DND-41 (cell line): ENCODE data around the gene CDK11B.

Source experiments
- EZH2 ChIP-seq: IDR thresholded peaks from 3 replicates; pipeline ENCODE4 v1.6.1; 2012; ENCODE audit warnings: borderline replicate concordance, low read depth, mild to moderate bottlenecking, moderate library complexity, low read length, inconsistent platforms; ENCODE audit not compliant: severe bottlenecking
- TF ChIP-seq, protein P1 (sequence below): IDR thresholded peaks from 2 replicates; pipeline ENCODE4 v1.5.1; 2012; ENCODE audit warnings: borderline replicate concordance, low read length, moderate library complexity, mild to moderate bottlenecking; ENCODE audit not compliant: poor library complexity, severe bottlenecking; ENCODE audit errors: extremely low read depth

DNA sequence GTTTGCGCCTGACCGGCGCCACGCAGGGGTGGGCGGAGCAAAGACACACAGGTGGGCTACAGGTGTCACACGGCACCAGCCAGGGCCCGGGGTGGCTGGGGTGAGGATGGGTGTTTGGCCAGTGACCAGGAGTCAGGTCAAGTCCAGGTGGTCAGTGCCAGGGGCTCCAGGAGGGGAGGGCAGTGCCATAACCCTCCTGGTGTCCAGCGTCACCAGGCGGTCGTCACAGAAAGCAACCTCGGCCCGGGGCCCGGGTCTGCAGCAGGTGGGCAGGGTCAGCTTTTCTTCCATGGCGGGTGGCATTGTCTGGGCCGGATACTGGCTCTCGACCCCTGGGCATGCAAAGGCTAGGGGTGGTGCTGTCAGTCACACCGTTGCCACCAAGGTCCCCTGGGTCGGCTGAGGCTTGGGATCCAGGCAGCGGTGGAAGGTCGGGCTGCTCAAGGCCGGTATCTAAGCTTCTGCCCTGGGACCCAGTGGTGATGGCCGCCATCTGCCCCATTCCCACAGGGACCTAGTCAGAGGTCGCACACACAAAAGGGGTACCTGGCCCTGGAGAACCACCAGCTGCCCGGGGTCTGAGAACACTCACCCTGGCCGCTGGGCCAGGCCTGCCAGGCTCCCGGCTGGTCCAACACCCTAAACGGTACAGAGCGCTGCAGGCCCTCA is 60.6 kb downstream of the CDK11B start:
- TF ChIP-seq, protein P1, sequence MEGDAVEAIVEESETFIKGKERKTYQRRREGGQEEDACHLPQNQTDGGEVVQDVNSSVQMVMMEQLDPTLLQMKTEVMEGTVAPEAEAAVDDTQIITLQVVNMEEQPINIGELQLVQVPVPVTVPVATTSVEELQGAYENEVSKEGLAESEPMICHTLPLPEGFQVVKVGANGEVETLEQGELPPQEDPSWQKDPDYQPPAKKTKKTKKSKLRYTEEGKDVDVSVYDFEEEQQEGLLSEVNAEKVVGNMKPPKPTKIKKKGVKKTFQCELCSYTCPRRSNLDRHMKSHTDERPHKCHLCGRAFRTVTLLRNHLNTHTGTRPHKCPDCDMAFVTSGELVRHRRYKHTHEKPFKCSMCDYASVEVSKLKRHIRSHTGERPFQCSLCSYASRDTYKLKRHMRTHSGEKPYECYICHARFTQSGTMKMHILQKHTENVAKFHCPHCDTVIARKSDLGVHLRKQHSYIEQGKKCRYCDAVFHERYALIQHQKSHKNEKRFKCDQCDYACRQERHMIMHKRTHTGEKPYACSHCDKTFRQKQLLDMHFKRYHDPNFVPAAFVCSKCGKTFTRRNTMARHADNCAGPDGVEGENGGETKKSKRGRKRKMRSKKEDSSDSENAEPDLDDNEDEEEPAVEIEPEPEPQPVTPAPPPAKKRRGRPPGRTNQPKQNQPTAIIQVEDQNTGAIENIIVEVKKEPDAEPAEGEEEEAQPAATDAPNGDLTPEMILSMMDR = no peak
- TF ChIP-seq EZH2 = no peak
